ENCODE data around the gene KDM4B.

Gene KDM4B

GRCh38 chr19:4980067-4980466 lies 11.2 kb downstream of the KDM4B start:
- no peak for TF ChIP-seq CTCF (IDR thresholded peaks at IDR 0.05; ENCODE audit: low read depth, low read length)
- peak in 1 of 2 donors; percentile 28 for DNase-seq (ENCODE audit: low read depth in 2 of 2)
- H3K4me3 ChIP-seq (replicated peaks in 1 of 2; ENCODE audit: low read depth in 2 of 2, low read length in 2 of 2), result no peak overlapping the region

- no peak for TF ChIP-seq CTCF (IDR thresholded peaks at IDR 0.05; ENCODE audit: low read depth, low read length)
- no peak overlapping the region for H3K4me3 ChIP-seq (replicated peaks in 1 of 2; ENCODE audit: low read depth in 2 of 2, low read length in 2 of 2)
- no peak for DNase-seq (ENCODE audit: low read depth in 2 of 2)
Observed at GRCh38 chr19:4980838-4981680, 12.1 kb downstream of the KDM4B start.

- TF ChIP-seq CTCF (IDR thresholded peaks at IDR 0.05; ENCODE audit: low read depth, low read length), result no peak
- no peak for DNase-seq (ENCODE audit: low read depth in 2 of 2)
- H3K4me3 ChIP-seq (replicated peaks in 1 of 2; ENCODE audit: low read depth in 2 of 2, low read length in 2 of 2), result no peak overlapping the region
Observed at GRCh38 chr19:4981681-4981958, 12.7 kb downstream of the KDM4B start.

GRCh38 chr19:4983346-4984105 lies 14.6 kb downstream of the KDM4B start:
- no peak for TF ChIP-seq CTCF (IDR thresholded peaks at IDR 0.05; ENCODE audit: low read depth, low read length)
- no peak overlapping the region for H3K4me3 ChIP-seq (replicated peaks in 1 of 2; ENCODE audit: low read depth in 2 of 2, low read length in 2 of 2)

GRCh38 chr19:4984106-4984380 lies 15.1 kb downstream of the KDM4B start:
- no peak for DNase-seq (ENCODE audit: low read depth in 2 of 2)
- no peak overlapping the region for H3K4me3 ChIP-seq (replicated peaks in 1 of 2; ENCODE audit: low read depth in 2 of 2, low read length in 2 of 2)
- no peak for TF ChIP-seq CTCF (IDR thresholded peaks at IDR 0.05; ENCODE audit: low read depth, low read length)

More at GRCh38 chr19:4983346-4984105, 14.6 kb downstream of the KDM4B start:
- DNase-seq (ENCODE audit: low read depth in 2 of 2), result no peak

GRCh38 chr19:4984438-4984990 lies 15.6 kb downstream of the KDM4B start:
- DNase-seq (ENCODE audit: low read depth in 2 of 2), result no peak
- no peak overlapping the region for H3K4me3 ChIP-seq (replicated peaks in 1 of 2; ENCODE audit: low read depth in 2 of 2, low read length in 2 of 2)
- TF ChIP-seq CTCF (IDR thresholded peaks at IDR 0.05; ENCODE audit: low read depth, low read length), result no peak

Data from cardiac fibroblast (primary cell).